ENCODE results near the gene ELSPBP1.

- no peak for TF ChIP-seq SUZ12 (IDR thresholded peaks at IDR 0.05; ENCODE audit: extremely low read depth, insufficient read depth, insufficient read length)
- no peak for TF ChIP-seq ZNF274 (IDR thresholded peaks at IDR 0.05; ENCODE audit: low read depth, low read length)
Observed at GRCh38 chr19:48030073-48030472, 35.6 kb downstream of the ELSPBP1 start.

Measured in NT2/D1 (cell line).